ENCODE results near the gene PRODH2.

GRCh38 chr19:35847911-35848310, 35.3 kb upstream of the PRODH2 start:
- TF ChIP-seq, protein P1, sequence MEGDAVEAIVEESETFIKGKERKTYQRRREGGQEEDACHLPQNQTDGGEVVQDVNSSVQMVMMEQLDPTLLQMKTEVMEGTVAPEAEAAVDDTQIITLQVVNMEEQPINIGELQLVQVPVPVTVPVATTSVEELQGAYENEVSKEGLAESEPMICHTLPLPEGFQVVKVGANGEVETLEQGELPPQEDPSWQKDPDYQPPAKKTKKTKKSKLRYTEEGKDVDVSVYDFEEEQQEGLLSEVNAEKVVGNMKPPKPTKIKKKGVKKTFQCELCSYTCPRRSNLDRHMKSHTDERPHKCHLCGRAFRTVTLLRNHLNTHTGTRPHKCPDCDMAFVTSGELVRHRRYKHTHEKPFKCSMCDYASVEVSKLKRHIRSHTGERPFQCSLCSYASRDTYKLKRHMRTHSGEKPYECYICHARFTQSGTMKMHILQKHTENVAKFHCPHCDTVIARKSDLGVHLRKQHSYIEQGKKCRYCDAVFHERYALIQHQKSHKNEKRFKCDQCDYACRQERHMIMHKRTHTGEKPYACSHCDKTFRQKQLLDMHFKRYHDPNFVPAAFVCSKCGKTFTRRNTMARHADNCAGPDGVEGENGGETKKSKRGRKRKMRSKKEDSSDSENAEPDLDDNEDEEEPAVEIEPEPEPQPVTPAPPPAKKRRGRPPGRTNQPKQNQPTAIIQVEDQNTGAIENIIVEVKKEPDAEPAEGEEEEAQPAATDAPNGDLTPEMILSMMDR (IDR thresholded peaks at IDR 0.05; ENCODE audit: poor library complexity) = no peak
- TF ChIP-seq EZH2phosphoT487 (IDR thresholded peaks at IDR 0.05; ENCODE audit: low read depth, severe bottlenecking, unreplicated experiment) = no peak
- TF ChIP-seq EZH2 (IDR thresholded peaks at IDR 0.05; ENCODE audit: borderline replicate concordance) = no peak

Measured in hepatocyte (in vitro differentiated cells).